Measurements from ENCODE around the gene FREY1.

FREY1 gene

GRCh38 chr11:45881708-45882368 is 25.2 kb downstream of the FREY1 start:
- Histone ChIP-seq H3K4me2 (ENCODE audit: low read depth, low read length, poor library complexity, severe bottlenecking) (no peak overlapping the region), H3K36me3 (ENCODE audit: insufficient read depth, low read length) (peaks cover 38% of the 10 kb centered on the region; the same call in 1 of the 2 replicates)

GRCh38 chr11:45880772-45881570 is 26.1 kb downstream of the FREY1 start:
- Histone ChIP-seq H3K4me3 (ENCODE audit: low read length, poor library complexity, severe bottlenecking) (no peak overlapping the region), H3K9me3 (ENCODE audit: insufficient read depth, low read depth, low read length) (no peaks in the 10 kb centered on the region), H3K4me2 (ENCODE audit: low read depth, low read length, poor library complexity, severe bottlenecking) (no peak overlapping the region), H3F3A (ENCODE audit: low read depth) (no peaks in the 10 kb centered on the region), H3K79me2 (ENCODE audit: insufficient read depth, low read length) (no peaks in the 10 kb centered on the region), H3K36me3 (ENCODE audit: insufficient read depth, low read length) (peaks cover 38% of the 10 kb centered on the region; the same call in 1 of the 2 replicates), H2AFZ (ENCODE audit: low read length) (no peak overlapping the region), H3K27me3 (ENCODE audit: insufficient read depth, low read length, poor library complexity, severe bottlenecking) (no peaks in the 10 kb centered on the region), H4K20me1 (ENCODE audit: insufficient read depth, low read length, poor library complexity, severe bottlenecking) (peaks cover 4% of the 10 kb centered on the region), H3K4me1 (ENCODE audit: insufficient read depth, low read length, poor library complexity, severe bottlenecking) (no peaks in the 10 kb centered on the region), H3K9ac (ENCODE audit: low read depth, low read length, poor library complexity, severe bottlenecking) (no peak overlapping the region), H3K9me2 (replicated peaks; ENCODE audit: low read depth, low read length) (no peaks in the 10 kb centered on the region)
- TF ChIP-seq CTCF (conservative IDR thresholded peaks at IDR 0.05; ENCODE audit: low read length) (no peak), EZH2phosphoT487 (IDR thresholded peaks at IDR 0.05; ENCODE audit: borderline replicate concordance) (no peak)

More at GRCh38 chr11:45881708-45882368, 25.2 kb downstream of the FREY1 start:
- Histone ChIP-seq H3K4me1 (ENCODE audit: insufficient read depth, low read length, poor library complexity, severe bottlenecking) (no peaks in the 10 kb centered on the region), H3K9ac (ENCODE audit: low read depth, low read length, poor library complexity, severe bottlenecking) (no peak overlapping the region), H3K4me3 (ENCODE audit: low read length, poor library complexity, severe bottlenecking) (no peak overlapping the region), H4K20me1 (ENCODE audit: insufficient read depth, low read length, poor library complexity, severe bottlenecking) (peaks cover 4% of the 10 kb centered on the region), H3K79me2 (ENCODE audit: insufficient read depth, low read length) (no peaks in the 10 kb centered on the region), H2AFZ (ENCODE audit: low read length) (no peak overlapping the region), H3K27me3 (ENCODE audit: insufficient read depth, low read length, poor library complexity, severe bottlenecking) (no peaks in the 10 kb centered on the region), H3K9me3 (ENCODE audit: insufficient read depth, low read depth, low read length) (no peaks in the 10 kb centered on the region), H3F3A (ENCODE audit: low read depth) (no peaks in the 10 kb centered on the region), H3K9me2 (replicated peaks; ENCODE audit: low read depth, low read length) (no peaks in the 10 kb centered on the region)
- TF ChIP-seq EZH2phosphoT487 (IDR thresholded peaks at IDR 0.05; ENCODE audit: borderline replicate concordance) (no peak), CTCF (conservative IDR thresholded peaks at IDR 0.05; ENCODE audit: low read length) (no peak)

DNA sequence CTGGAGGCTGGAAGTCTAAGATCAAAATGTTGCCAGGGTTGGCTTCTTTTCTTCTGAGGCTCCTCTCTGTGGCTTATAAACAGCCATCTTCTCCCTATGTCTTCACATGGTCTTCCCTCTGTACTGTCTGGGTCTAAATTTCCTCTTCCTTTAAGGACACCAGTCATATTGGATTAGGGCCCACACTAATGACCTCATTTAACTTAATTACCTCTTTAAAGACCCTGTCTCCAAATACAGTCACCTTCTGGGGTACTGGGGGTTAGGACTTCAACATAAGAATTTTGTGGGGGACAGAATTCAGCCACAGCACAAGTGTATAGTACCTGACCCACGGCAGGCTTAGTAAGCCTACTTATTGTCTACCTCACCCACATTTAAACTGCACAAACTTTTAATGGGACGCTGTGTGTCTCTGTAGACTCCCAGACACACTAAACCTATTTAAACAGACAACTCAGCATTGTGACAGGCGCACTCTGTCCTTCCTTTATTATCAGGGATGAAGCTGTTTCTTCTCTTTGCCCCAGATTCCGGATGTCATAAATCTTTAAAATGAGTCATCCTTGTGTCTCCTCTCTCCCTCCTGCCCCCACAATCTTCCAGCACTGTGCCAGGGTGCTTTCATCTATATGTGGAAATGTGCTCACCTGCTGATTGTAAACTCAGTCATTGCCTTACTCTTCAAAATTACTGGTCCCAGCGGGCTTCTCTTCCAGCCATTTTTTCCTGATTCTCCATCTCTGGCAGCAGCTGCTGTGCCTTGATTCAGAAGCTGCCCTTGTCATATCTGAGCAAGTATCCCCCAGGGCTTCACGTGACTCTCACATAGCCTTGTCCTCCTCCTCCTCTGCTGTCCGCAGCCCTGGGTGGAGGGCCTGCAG is 27.0 kb downstream of the FREY1 start:
- H3K27me3 ChIP-seq (ENCODE audit: insufficient read depth, low read length, poor library complexity, severe bottlenecking): no peaks in the 10 kb centered on the region
- no peaks in the 10 kb centered on the region for H3F3A ChIP-seq (ENCODE audit: low read depth)
- H3K9me3 ChIP-seq (ENCODE audit: insufficient read depth, low read depth, low read length): no peaks in the 10 kb centered on the region
- H3K9ac ChIP-seq (ENCODE audit: low read depth, low read length, poor library complexity, severe bottlenecking): no peak overlapping the region
- no peaks in the 10 kb centered on the region for H3K79me2 ChIP-seq (ENCODE audit: insufficient read depth, low read length)
- H3K9me2 ChIP-seq (replicated peaks; ENCODE audit: low read depth, low read length): no peaks in the 10 kb centered on the region
- H3K4me1 ChIP-seq (ENCODE audit: insufficient read depth, low read length, poor library complexity, severe bottlenecking): no peaks in the 10 kb centered on the region
- peaks cover 46% of the 10 kb centered on the region; the same call in 1 of the 2 replicates for H3K36me3 ChIP-seq (ENCODE audit: insufficient read depth, low read length)
- no peak overlapping the region for H2AFZ ChIP-seq (ENCODE audit: low read length)
- peaks cover 1% of the 10 kb centered on the region for H4K20me1 ChIP-seq (ENCODE audit: insufficient read depth, low read length, poor library complexity, severe bottlenecking)
- no peak overlapping the region for H3K4me3 ChIP-seq (ENCODE audit: low read length, poor library complexity, severe bottlenecking)
- no peak for TF ChIP-seq CTCF (conservative IDR thresholded peaks at IDR 0.05; ENCODE audit: low read length)
- no peak for TF ChIP-seq EZH2phosphoT487 (IDR thresholded peaks at IDR 0.05; ENCODE audit: borderline replicate concordance)
- no peak overlapping the region for H3K4me2 ChIP-seq (ENCODE audit: low read depth, low read length, poor library complexity, severe bottlenecking)

Measured in Loucy (cell line).